A673 (cell line): ENCODE results near the gene ZNF579.

Experiments
- EZH2 ChIP-seq: fragments of 200-600 bp; sonication (generic); IDR thresholded peaks from 2 replicates; pipeline ENCODE4 v1.6.1; 2017; ENCODE audit warnings: borderline replicate concordance, low read depth, mild to moderate bottlenecking, mixed read lengths, antibody characterized with exemption, low read length; ENCODE audit not compliant: poor library complexity, severe bottlenecking
- TF ChIP-seq, protein P1 (sequence below): fragments of 300-800, 200-600 bp; sonication (generic); conservative IDR thresholded peaks from 2 replicates; pipeline ENCODE4 v1.5.1; 2017; ENCODE audit warnings: low read depth, mild to moderate bottlenecking, antibody characterized with exemption, low read length, moderate library complexity, mixed read lengths

- TF ChIP-seq, protein P1, sequence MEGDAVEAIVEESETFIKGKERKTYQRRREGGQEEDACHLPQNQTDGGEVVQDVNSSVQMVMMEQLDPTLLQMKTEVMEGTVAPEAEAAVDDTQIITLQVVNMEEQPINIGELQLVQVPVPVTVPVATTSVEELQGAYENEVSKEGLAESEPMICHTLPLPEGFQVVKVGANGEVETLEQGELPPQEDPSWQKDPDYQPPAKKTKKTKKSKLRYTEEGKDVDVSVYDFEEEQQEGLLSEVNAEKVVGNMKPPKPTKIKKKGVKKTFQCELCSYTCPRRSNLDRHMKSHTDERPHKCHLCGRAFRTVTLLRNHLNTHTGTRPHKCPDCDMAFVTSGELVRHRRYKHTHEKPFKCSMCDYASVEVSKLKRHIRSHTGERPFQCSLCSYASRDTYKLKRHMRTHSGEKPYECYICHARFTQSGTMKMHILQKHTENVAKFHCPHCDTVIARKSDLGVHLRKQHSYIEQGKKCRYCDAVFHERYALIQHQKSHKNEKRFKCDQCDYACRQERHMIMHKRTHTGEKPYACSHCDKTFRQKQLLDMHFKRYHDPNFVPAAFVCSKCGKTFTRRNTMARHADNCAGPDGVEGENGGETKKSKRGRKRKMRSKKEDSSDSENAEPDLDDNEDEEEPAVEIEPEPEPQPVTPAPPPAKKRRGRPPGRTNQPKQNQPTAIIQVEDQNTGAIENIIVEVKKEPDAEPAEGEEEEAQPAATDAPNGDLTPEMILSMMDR, result no peak
- TF ChIP-seq EZH2, result no peak
Observed at GRCh38 chr19:55546011-55546410, 34.6 kb downstream of the ZNF579 start.
